HUES64 (cell line): ENCODE measurements around the gene MRPL33.
"Not testable (repeated sequence)": the region's sequence is repeated elsewhere in the genome, so short reads cannot be mapped to it uniquely, and the experiment has no call there.

ENCODE experiments used
- H3K27ac ChIP-seq: 2 replicates; pipeline ENCODE4 v1.7.0; 2013; ENCODE audit warnings: low read depth, low read length, inconsistent platforms
- H3K27me3 ChIP-seq: 2 replicates; pipeline ENCODE4 v1.6.1; 2013; ENCODE audit warnings: mild to moderate bottlenecking, low read length; ENCODE audit not compliant: insufficient read depth
- H3K36me3 ChIP-seq: 2 replicates; pipeline ENCODE4 v1.6.1; 2013; ENCODE audit warnings: mild to moderate bottlenecking, low read length; ENCODE audit not compliant: insufficient read depth
- H3K4me1 ChIP-seq: 2 replicates; pipeline ENCODE4 v1.6.1; 2013; ENCODE audit warnings: mild to moderate bottlenecking, low read length, moderate library complexity; ENCODE audit not compliant: insufficient read depth
- H3K4me3 ChIP-seq: 2 replicates; pipeline ENCODE4 v1.5.1; 2013; ENCODE audit warnings: mild to moderate bottlenecking, low read length, moderate library complexity
- H3K9ac ChIP-seq: 2 replicates; pipeline ENCODE4 v1.6.1; 2013; ENCODE audit warnings: mild to moderate bottlenecking, low read depth, low read length
- H3K9me3 ChIP-seq: 2 replicates; pipeline ENCODE4 v1.6.1; 2013; ENCODE audit warnings: low read depth, low read length; ENCODE audit not compliant: insufficient read depth
- WGBS: fragments of 150-250, 120-280 bp; methylation state at CpG from one replicate; pipeline ENCODE4 v1.1.7; 2013; ENCODE audit warnings: missing lambda C conversion rate; 5-methylcytosine and 5-hydroxymethylcytosine counted together

MRPL33 gene

GRCh38 chr2:27762951-27763906, 8.3 kb upstream of the MRPL33 start:
- Histone ChIP-seq H3K9ac (no peak overlapping the region), H3K4me1 (no peaks in the 10 kb centered on the region), H3K27me3 (no peaks in the 10 kb centered on the region), H3K9me3 (no peaks in the 10 kb centered on the region), H3K27ac (no peak overlapping the region), H3K4me3 (no peak overlapping the region), H3K36me3 (no peaks in the 10 kb centered on the region)
- 87% methylated on average over 3 of the region's 3 CpGs for WGBS

- no peaks in the 10 kb centered on the region for H3K27me3 ChIP-seq
- H3K9ac ChIP-seq, result no peak overlapping the region
- 96% methylated on average over 7 of the region's 7 CpGs for WGBS
- H3K4me1 ChIP-seq, result no peaks in the 10 kb centered on the region
- H3K36me3 ChIP-seq, result no peaks in the 10 kb centered on the region
- H3K27ac ChIP-seq, result no peak overlapping the region
- H3K4me3 ChIP-seq, result no peak overlapping the region
- no peaks in the 10 kb centered on the region for H3K9me3 ChIP-seq
Measured at GRCh38 chr2:27763907-27764267, 7.6 kb upstream of the MRPL33 start.

DNA sequence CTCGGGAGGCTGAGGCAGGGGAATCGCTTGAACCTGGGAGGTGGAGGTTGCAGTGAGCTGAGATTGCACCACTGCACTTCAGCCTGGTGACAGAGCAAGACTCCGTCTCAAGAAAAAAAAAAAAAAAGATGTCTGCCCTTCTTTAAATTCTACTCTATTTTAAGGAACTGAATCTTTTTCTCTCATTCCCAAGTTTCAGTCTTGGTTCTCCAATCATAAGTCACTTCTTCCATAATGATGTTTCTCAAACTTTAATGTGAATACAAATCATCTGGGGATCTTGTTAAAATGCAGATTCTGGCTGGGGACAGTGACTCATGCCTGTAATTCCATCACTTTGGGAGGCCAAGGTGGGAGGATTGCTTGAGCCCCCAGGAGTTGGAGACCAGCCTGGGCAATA, 7.0 kb upstream of the MRPL33 start:
- 95% methylated on average over 3 of the region's 3 CpGs for WGBS
- H3K9me3 ChIP-seq, H3K4me3 ChIP-seq, H3K27ac ChIP-seq, H3K4me1 ChIP-seq, H3K27me3 ChIP-seq, H3K36me3 ChIP-seq, H3K9ac ChIP-seq: not testable (repeated sequence)

DNA sequence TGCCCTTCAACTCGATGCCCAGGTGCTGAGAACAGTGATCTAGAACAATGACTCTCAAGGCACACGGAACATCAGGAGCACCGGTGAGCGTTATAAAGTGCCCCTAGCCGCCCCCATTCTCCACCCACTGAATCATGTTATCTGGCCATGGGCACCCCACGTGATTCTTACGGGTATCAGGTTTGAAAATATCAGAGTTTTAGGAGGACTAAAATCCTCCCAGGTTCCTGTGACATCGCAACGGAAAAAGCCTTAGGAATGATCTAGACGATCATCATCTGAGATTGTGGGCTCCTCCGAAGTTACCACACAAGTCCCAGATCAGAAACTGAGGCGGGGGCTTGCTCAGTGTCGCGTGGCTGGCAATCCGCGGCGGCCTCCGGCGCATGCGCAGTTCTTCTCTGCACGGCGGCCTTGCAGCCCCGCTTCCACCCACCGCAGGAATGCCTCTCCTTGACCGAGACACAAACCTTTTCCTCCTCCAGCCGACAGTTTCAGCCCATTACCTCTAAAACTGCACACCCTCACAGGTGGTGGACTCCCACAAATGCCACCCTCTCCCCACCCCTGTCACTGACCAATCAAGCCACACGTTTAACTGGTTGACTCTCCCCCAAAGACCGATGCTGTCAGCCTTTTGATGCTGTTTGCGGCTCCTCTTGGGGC, 5.8 kb upstream of the MRPL33 start:
- H3K27ac ChIP-seq, result no peak overlapping the region
- H3K9me3 ChIP-seq, result no peaks in the 10 kb centered on the region
- no peaks in the 10 kb centered on the region for H3K4me1 ChIP-seq
- H3K4me3 ChIP-seq, result peak overlapping the region; percentile 29
- 70% methylated on average over 29 of the region's 29 CpGs for WGBS
- H3K9ac ChIP-seq, result no peak overlapping the region
- H3K27me3 ChIP-seq, result no peaks in the 10 kb centered on the region
- H3K36me3 ChIP-seq, result no peaks in the 10 kb centered on the region

- Histone ChIP-seq H3K9me3 (no peaks in the 10 kb centered on the region), H3K27me3 (no peaks in the 10 kb centered on the region), H3K4me1 (no peaks in the 10 kb centered on the region), H3K9ac (no peak overlapping the region), H3K27ac (no peak overlapping the region), H3K4me3 (peak overlapping the region; percentile 29), H3K36me3 (no peaks in the 10 kb centered on the region)
- WGBS, result 84% methylated on average over 2 of the region's 2 CpGs
Measured at GRCh38 chr2:27766287-27766661, 5.2 kb upstream of the MRPL33 start.

DNA sequence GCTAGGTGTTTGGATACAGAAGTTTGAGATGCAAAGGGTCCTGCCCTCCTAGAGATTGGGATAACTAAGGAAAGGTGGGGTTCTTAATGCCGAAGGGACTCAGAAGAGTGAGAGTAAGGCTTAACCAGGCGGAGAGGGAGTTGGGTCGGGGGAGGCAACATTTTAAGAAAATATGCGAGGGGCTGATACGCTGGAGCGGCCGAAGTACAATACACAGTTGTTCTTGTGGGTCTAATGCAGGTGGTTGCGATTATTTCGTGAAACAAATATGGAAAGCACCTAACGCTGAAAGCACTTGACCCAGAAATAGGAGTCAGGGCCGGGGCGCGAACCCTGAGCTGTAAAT, 344 bp upstream of the MRPL33 start:
- 19% methylated on average over 13 of the region's 13 CpGs for WGBS
- H3K4me1 ChIP-seq, result peaks cover 9% of the 10 kb centered on the region; the same call in 1 of the 2 replicates
- H3K36me3 ChIP-seq, result peaks cover 18% of the 10 kb centered on the region
- peak overlapping the region; percentile 89 for H3K27ac ChIP-seq
- H3K9ac ChIP-seq, result peak overlapping the region; percentile 87
- no peaks in the 10 kb centered on the region for H3K9me3 ChIP-seq
- peak overlapping the region; percentile 83 for H3K4me3 ChIP-seq
- no peaks in the 10 kb centered on the region for H3K27me3 ChIP-seq

GRCh38 chr2:27772804-27773203, 1.3 kb downstream of the MRPL33 start:
- H3K4me3 ChIP-seq, result peak overlapping the region; percentile 83
- no peaks in the 10 kb centered on the region for H3K9me3 ChIP-seq
- peak overlapping the region; percentile 87 for H3K9ac ChIP-seq
- 89% methylated on average over 1 of the region's 2 CpGs for WGBS
- H3K27me3 ChIP-seq, result no peaks in the 10 kb centered on the region
- H3K4me1 ChIP-seq, result peaks cover 9% of the 10 kb centered on the region; the same call in 1 of the 2 replicates
- no peak overlapping the region for H3K27ac ChIP-seq
- peaks cover 28% of the 10 kb centered on the region for H3K36me3 ChIP-seq

DNA sequence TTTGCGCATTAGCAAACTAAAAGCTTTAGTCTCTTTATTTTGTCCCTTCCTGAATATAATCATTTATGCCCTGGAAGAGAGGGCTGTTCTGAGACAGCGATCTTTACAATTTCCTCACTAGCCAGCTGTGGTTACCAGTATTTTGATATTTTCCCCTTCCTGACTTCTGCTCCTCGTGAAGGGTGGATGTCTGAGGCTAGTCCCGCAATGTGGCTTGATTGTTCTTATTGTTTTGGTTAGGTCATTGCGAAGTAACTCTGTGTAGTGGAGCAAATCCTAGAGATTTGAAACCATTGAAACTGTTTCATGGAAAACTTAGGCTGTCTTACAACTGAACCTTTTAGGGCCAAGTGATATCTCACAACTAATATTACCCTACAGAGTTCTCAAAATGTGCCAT, 2.4 kb downstream of the MRPL33 start:
- H3K9me3 ChIP-seq, result no peaks in the 10 kb centered on the region
- no peaks in the 10 kb centered on the region for H3K27me3 ChIP-seq
- H3K9ac ChIP-seq, result no peak overlapping the region
- WGBS, result 92% methylated on average over 5 of the region's 5 CpGs
- H3K4me1 ChIP-seq, result peaks cover 9% of the 10 kb centered on the region; the same call in 1 of the 2 replicates
- H3K27ac ChIP-seq, result no peak overlapping the region
- H3K4me3 ChIP-seq, result no peak overlapping the region
- peaks cover 32% of the 10 kb centered on the region for H3K36me3 ChIP-seq

GRCh38 chr2:27776097-27776496, 4.6 kb downstream of the MRPL33 start:
- H3K4me3 ChIP-seq, result no peak overlapping the region
- H3K27ac ChIP-seq, result no peak overlapping the region
- H3K27me3 ChIP-seq, result no peaks in the 10 kb centered on the region
- peaks cover 48% of the 10 kb centered on the region for H3K36me3 ChIP-seq
- H3K4me1 ChIP-seq, result peaks cover 9% of the 10 kb centered on the region; the same call in 1 of the 2 replicates
- no peak overlapping the region for H3K9ac ChIP-seq
- no peaks in the 10 kb centered on the region for H3K9me3 ChIP-seq
- WGBS, result 93% methylated on average over 8 of the region's 8 CpGs

DNA sequence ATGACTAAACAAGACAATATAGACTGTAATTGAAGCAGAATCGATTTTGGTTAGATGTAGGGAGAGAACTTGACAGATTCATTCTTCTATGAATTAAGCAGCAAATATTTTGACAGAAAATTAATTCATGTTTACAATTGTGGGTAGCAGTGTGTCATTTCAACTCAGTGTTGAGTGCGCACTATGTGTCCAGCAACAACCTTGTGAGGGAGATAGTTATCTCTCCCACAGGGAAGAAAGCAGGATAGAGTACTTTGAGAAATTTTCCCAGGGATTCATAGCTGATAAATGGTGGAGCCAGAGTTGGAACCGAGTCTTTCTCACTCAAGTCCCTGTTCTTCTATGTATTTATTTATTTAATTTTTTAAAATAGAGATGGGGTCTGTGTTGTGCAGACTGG, 5.2 kb downstream of the MRPL33 start:
- H3K9ac ChIP-seq, result no peak overlapping the region
- H3K36me3 ChIP-seq, result peaks cover 48% of the 10 kb centered on the region
- no peaks in the 10 kb centered on the region for H3K9me3 ChIP-seq
- WGBS, result 91% methylated on average over 2 of the region's 3 CpGs
- no peak overlapping the region for H3K27ac ChIP-seq
- no peaks in the 10 kb centered on the region for H3K27me3 ChIP-seq
- no peak overlapping the region for H3K4me3 ChIP-seq
- H3K4me1 ChIP-seq, result peaks cover 9% of the 10 kb centered on the region; the same call in 1 of the 2 replicates

GRCh38 chr2:27779417-27780055, 8.0 kb downstream of the MRPL33 start:
- H3K9ac ChIP-seq, result no peak overlapping the region
- no peaks in the 10 kb centered on the region for H3K27me3 ChIP-seq
- WGBS, result 98% methylated on average over 5 of the region's 5 CpGs
- peaks cover 43% of the 10 kb centered on the region for H3K36me3 ChIP-seq
- H3K9me3 ChIP-seq, result no peaks in the 10 kb centered on the region
- H3K4me3 ChIP-seq, result no peak overlapping the region
- H3K4me1 ChIP-seq, result no peaks in the 10 kb centered on the region
- no peak overlapping the region for H3K27ac ChIP-seq
